ENCODE measurements around the gene EPB41L3.

DNA sequence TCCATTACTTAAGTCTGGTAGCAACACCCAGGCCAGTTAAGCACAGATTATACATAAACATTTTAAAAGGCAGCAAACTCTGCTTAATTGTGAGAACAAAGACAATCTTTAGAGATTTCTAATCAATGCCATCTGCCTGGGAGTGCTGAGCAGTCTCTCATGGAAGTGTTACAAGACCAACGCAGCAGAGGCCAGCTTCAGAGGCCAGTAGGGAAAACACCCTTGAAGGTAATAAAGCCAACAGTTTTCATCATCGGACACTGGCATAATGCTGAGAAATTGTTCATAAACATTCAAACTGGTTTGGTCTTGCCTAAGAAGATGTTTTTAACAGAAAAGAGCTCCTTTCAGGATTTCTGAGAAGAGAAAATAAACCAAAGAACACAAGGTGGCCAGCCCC is 35.0 kb downstream of the EPB41L3 start:
- TF ChIP-seq CTCF (IDR thresholded peaks at IDR 0.05) (no peak), POLR2A (IDR thresholded peaks at IDR 0.05) (no peak)
